WI38 (cell line): ENCODE results near the gene C1QTNF9.
"Not testable (repeated sequence)": the region's sequence is repeated elsewhere in the genome, so short reads cannot be mapped to it uniquely, and the experiment has no call there.

Experiments
- H3K4me3 ChIP-seq: 2 replicates; pipeline ENCODE4 v1.5.1; 2011; ENCODE audit warnings: low read depth, mild to moderate bottlenecking, control low read depth, low read length
- TF ChIP-seq, protein P1 (sequence below): IDR thresholded peaks from 2 replicates; pipeline ENCODE4 v1.5.1; 2012; ENCODE audit warnings: low read depth, mild to moderate bottlenecking, control low read depth, low read length

The C1QTNF9 gene, protein sequence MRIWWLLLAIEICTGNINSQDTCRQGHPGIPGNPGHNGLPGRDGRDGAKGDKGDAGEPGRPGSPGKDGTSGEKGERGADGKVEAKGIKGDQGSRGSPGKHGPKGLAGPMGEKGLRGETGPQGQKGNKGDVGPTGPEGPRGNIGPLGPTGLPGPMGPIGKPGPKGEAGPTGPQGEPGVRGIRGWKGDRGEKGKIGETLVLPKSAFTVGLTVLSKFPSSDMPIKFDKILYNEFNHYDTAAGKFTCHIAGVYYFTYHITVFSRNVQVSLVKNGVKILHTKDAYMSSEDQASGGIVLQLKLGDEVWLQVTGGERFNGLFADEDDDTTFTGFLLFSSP

DNA sequence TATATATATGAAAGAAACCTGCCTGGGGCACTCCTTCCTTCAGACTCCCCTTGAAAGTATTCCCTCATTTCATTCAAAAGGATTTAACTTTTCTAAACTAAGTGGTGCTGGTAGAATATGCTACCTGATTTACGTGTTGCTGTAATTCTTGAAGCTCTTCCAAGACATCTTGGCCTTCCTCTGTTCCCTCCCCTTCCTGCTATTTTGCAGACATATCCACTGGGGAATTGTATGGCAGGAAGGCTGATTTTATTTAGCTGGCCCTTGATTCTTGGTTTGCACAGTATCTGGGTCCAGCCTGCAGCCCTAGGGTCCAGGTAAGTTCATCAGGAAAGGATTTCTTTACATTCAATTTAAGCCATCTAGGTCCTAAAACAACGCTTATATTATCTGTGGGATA lies at the start of gene C1QTNF9:
TSS of gene C1QTNF9 (plus strand) at position 281 of the 400 bp plus-strand sequence. CDS start 6,424 bp downstream, outside the sequence.
- H3K4me3 ChIP-seq = not testable (repeated sequence)

DNA sequence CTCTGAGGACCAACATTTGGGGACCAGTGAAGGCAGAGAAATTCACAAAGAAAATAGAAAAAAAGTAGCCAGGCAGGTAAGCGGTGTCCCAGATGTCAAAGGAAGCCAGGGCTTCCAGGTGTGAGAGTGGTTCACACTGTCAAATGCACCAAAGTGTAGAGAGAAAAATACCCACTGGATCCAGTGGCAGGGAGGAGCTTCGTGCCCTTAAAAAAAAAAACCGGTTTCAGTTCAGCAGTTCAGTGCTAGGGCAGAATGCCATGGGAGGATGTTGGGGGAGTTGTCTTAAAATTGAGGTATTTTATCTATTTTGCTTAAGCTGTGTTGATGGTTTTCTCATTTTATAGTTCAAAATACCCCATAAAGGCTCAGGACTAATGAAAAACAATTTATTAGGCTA lies 47.8 kb upstream of the C1QTNF9 start:
- H3K4me3 ChIP-seq = no peak overlapping the region
- TF ChIP-seq, protein P1, sequence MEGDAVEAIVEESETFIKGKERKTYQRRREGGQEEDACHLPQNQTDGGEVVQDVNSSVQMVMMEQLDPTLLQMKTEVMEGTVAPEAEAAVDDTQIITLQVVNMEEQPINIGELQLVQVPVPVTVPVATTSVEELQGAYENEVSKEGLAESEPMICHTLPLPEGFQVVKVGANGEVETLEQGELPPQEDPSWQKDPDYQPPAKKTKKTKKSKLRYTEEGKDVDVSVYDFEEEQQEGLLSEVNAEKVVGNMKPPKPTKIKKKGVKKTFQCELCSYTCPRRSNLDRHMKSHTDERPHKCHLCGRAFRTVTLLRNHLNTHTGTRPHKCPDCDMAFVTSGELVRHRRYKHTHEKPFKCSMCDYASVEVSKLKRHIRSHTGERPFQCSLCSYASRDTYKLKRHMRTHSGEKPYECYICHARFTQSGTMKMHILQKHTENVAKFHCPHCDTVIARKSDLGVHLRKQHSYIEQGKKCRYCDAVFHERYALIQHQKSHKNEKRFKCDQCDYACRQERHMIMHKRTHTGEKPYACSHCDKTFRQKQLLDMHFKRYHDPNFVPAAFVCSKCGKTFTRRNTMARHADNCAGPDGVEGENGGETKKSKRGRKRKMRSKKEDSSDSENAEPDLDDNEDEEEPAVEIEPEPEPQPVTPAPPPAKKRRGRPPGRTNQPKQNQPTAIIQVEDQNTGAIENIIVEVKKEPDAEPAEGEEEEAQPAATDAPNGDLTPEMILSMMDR = no peak

DNA sequence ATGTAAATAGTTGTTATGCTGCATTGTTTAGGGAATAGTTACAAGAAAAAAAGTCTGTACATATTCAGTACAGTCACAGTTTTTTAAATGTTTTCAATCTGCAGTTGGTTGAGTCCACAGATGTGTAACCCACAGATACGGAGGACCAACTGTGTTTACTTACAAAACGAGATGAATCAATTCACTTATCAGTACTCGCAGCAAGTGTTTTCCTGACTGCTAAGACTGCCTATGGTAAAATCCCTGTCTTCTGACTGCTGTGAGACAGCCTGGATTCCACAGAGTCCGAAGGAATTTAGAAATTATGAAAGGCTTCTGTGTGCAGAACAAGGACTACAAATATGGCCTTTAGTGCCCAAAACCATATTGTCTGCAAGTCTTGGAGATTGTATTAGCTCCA lies 45.7 kb upstream of the C1QTNF9 start:
- TF ChIP-seq, protein P1 = no peak
- H3K4me3 ChIP-seq = no peak overlapping the region

DNA sequence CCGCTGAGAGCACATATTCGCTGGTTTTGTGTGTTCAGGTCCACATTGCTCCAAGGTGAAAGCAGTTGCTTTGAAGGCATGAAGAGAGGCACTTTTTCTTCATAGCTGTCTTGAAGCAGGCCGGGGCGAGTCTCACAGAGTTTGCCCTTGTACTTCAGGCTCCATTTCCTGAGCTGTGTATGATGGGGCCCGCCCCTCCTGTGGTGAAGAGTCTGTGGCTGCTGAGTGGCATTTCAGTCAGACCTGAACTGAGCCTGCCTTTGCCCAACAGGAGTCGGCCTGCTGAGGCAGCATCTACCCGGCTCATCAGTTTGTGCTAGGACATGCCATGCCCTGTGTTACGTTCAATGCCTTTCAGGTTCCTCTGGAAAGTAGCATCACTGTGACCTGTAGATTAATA lies 44.4 kb upstream of the C1QTNF9 start:
- H3K4me3 ChIP-seq = no peak overlapping the region

DNA sequence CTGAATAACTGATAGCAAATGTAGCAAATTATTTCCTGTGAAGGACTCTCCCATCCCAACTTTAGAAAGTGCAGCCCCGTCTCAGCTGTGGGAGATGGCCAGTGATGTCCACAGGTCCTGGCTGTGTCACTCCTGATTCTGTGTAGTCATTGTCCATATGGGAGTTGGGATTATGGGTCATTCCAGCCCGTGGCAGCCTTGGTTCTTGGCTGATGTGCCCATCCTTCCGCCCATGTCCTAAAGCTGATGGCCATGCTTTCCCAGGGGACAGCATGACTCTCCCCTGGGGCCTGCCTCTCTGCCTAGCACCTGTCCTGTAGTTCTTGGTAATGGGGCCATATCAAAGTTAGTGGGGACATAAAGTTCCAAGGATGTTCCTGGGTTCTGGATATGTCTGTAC lies 43.9 kb upstream of the C1QTNF9 start:
- H3K4me3 ChIP-seq = no peak overlapping the region
- TF ChIP-seq, protein P1 = no peak

More for the DNA sequence above, 44.4 kb upstream of the C1QTNF9 start:
- TF ChIP-seq, protein P1 = no peak

DNA sequence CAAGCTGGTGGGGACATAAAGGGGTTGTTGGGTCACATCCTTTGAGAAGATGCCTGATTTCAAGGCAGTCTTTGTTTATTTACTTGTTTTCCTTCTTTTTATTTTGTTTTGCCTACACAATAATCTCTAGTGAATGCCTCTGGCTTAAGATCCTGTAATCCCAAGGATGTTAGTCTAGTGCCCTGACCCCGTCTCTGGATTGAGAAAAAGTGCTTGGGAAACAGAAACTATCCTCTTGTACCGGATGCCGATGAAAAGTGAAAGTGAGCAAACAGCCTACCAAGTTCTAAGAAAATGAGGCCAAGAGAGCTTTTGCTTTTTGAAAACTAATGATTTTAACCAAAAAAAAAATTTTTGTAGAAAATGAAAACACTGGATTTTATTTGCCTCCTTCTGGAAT lies 42.1 kb upstream of the C1QTNF9 start:
- H3K4me3 ChIP-seq = no peak overlapping the region
- TF ChIP-seq, protein P1 = no peak

DNA sequence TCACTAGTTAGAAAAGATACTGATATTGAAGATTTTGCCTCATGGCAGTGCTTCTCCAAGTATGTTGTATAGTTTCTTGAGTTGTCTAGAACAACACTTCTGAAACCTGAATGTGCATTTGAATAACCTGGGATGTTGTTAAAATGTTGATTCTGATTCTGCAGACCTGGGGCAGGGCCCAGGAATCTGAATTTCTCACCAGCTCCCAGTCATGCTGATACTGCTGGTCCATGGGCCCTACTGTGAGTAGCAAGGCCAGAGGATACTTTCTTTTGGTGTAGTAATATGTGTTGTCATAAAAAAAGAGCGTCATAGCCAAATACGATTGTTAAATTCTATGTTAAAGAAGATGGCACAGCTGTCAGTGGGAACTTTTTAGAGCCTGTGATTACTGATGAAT lies 41.6 kb upstream of the C1QTNF9 start:
- TF ChIP-seq, protein P1 = no peak
- H3K4me3 ChIP-seq = no peak overlapping the region

DNA sequence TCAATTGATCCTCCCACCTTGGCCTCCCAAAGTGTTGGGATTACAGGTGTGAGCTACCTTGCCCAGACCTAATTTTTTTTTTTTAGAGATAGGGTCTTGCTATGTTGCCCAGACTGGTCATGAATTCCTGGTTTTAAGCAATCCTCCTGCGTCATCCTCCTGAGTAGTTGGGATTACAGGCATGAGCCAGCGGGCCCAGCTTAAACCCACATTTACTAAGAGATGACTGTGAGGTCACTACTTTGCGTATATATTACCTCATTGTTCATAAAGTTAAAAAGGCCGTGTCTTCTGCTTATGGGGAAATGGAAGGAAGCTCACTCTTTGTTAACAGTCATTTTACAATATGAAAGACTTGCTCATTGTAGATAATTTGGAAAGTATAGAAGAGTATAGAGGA lies 39.6 kb upstream of the C1QTNF9 start:
- TF ChIP-seq, protein P1 = no peak
- H3K4me3 ChIP-seq = no peak overlapping the region
